K562 (cell line): ENCODE measurements around the gene CYB5R4. TPM values are rescaled to one million over a fixed set of nuclear protein-coding genes. Genes with fewer than 3 reads are reported as not detected.

Source experiments
- ATAC-seq: fragments of 200-7000 bp; cut with Tn5 transposase; 3 replicates; pipeline ENCODE4 v1.9.1; 2020; ENCODE audit warnings: moderate library complexity
- BruUV-seq: library from RNA; stranded (reverse); fragments of 400-500 nt; replicated peaks from 2 replicates; lab custom pipeline; 2021; lab: Mats Ljungman, UMichigan
- CTCF ChIA-PET: fragments of 300-600 bp; formaldehyde crosslinking; extraction: SDS; loops from one replicate; lab custom pipeline; 2021; ENCODE audit warnings: low intra/inter-chr PET ratio; lab: Yijun Ruan, JAX
- POLR2A ChIA-PET: fragments of 300-600, 350-650 bp; sonication (Branson Sonifier 250); formaldehyde crosslinking; extraction: SDS; loops from one replicate; lab custom pipeline; 2021; ENCODE audit warnings: antibody characterized with exemption, inconsistent platforms; lab: Yijun Ruan, JAX
- DNase-seq, 4 experiments: peaks; one replicate each; pipeline versions ENCODE4 v3.0.0 to v3.0.0-alpha.2; 2011 to 2018; ENCODE audit warnings: low spot score in 3 of 4, mixed read lengths in 3 of 4; ENCODE audit errors: extremely low read depth in 1 of 4
- FAIRE-seq: peaks from 2 replicates; lab custom pipeline; 2011; peaks lifted over from hg19 to GRCh38; lab: Jason Lieb, UNC
- H2AFZ ChIP-seq: 2 replicates; pipeline ENCODE4 v1.6.0; 2011; ENCODE audit warnings: low read depth, low read length, control low read depth, inconsistent platforms
- H3K27ac ChIP-seq: fragments of 200-600 bp; 3 replicates; pipeline ENCODE4 v1.8.0; 2011; ENCODE audit warnings: low read depth, mild to moderate bottlenecking, control low read depth, inconsistent platforms, low read length, moderate library complexity, mixed read lengths; ENCODE audit errors: extremely low read depth
- H3K27me3 ChIP-seq, 2 experiments: fragments of 300-600 bp in 1 of 2; 2 replicates in 1 of 2; 3 replicates in 1 of 2; pipeline versions ENCODE4 v1.6.0 to v1.8.0; 2011; ENCODE audit warnings: inconsistent platforms in 2 of 2, low read length in 2 of 2, mild to moderate bottlenecking in 1 of 2, mixed read lengths in 1 of 2, moderate library complexity in 1 of 2; ENCODE audit not compliant: control insufficient read depth in 2 of 2, insufficient read depth in 2 of 2
- H3K36me3 ChIP-seq: fragments of 300-600 bp; 3 replicates; pipeline ENCODE4 v1.8.0; 2011; ENCODE audit warnings: mild to moderate bottlenecking, low read length, inconsistent platforms; ENCODE audit not compliant: control insufficient read depth, insufficient read depth
- H3K4me1 ChIP-seq, 2 experiments: fragments of 200-600 bp in 1 of 2; replicated peaks in 1 of 2; 2 replicates in 1 of 2; 3 replicates in 1 of 2; pipeline versions ENCODE4 v1.5.1 to v1.8.0; 2011; ENCODE audit warnings: inconsistent platforms in 2 of 2, low read length in 2 of 2, mild to moderate bottlenecking in 1 of 2, mixed read lengths in 1 of 2, moderate library complexity in 1 of 2; ENCODE audit not compliant: control insufficient read depth in 2 of 2, insufficient read depth in 2 of 2
- H3K4me2 ChIP-seq: 2 replicates; pipeline ENCODE4 v1.6.1; 2011; ENCODE audit warnings: low read length, control low read depth, inconsistent platforms, mixed read lengths; ENCODE audit not compliant: insufficient read depth
- H3K4me3 ChIP-seq: fragments of 200-600 bp; sonication (generic), shearing (Covaris generic); 2 replicates; pipeline ENCODE4 v1.5.1; 2016; ENCODE audit warnings: control low read depth, inconsistent platforms
- H3K79me2 ChIP-seq: fragments of 200-600 bp; 3 replicates; pipeline ENCODE4 v1.8.0; 2011; ENCODE audit warnings: low read length, inconsistent platforms; ENCODE audit not compliant: control insufficient read depth, insufficient read depth
- H3K9ac ChIP-seq, 2 experiments: 2 replicates each; pipeline versions ENCODE4 v1.6.0 to v1.6.1; 2011; ENCODE audit warnings: low read depth in 2 of 2, low read length in 2 of 2, control low read depth in 1 of 2, inconsistent platforms in 1 of 2, mild to moderate bottlenecking in 1 of 2, mixed read lengths in 1 of 2; ENCODE audit not compliant: insufficient read depth in 1 of 2
- H3K9me1 ChIP-seq: one replicate; pipeline ENCODE4 v1.6.0; 2011; ENCODE audit warnings: inconsistent platforms, mild to moderate bottlenecking, low read length, moderate library complexity; ENCODE audit not compliant: control insufficient read depth, insufficient read depth
- H3K9me3 ChIP-seq: replicated peaks from 2 replicates; pipeline ENCODE4 v1.5.1; 2011; ENCODE audit warnings: low read depth, low read length, inconsistent platforms; ENCODE audit not compliant: control insufficient read depth, insufficient read depth
- H4K20me1 ChIP-seq: replicated peaks from 2 replicates; pipeline ENCODE4 v1.6.1; 2011; ENCODE audit warnings: low read length, inconsistent platforms, mixed read lengths; ENCODE audit not compliant: control insufficient read depth, insufficient read depth
- RAD21 ChIP-seq, 2 experiments: fragments of 250-450 bp in 1 of 2; fragments of 450-650 bp in 1 of 2; sonication (Bioruptor Pico) in 1 of 2; formaldehyde crosslinking in 1 of 2; IDR thresholded peaks in 1 of 2; conservative IDR thresholded peaks in 1 of 2; 2 replicates each; pipeline versions ENCODE4 v1.4.0 to v1.8.0; 2020 to 2022; ENCODE audit warnings: mild to moderate bottlenecking in 2 of 2, moderate library complexity in 1 of 2
- WGBS: fragments of 100-300 bp; shearing (Covaris generic); methylation state at CpG from one replicate; pipeline ENCODE4 v1.1.6; 2016; ENCODE audit warnings: low coverage, mixed read lengths; ENCODE audit not compliant: insufficient coverage; ENCODE audit errors: missing lambda C conversion rate; 5-methylcytosine and 5-hydroxymethylcytosine counted together
- in situ Hi-C: fragments of 300-500 bp; cut with MboI; formaldehyde crosslinking; loops from 4 replicates; pipeline ENCODE4 v1.15.0; 2018; ENCODE audit warnings: inconsistent platforms, mixed read lengths
- intact Hi-C: fragments of 100-400 bp; cut with micrococcal nuclease; formaldehyde crosslinking; loops from 2 replicates; pipeline ENCODE4 v1.14.2; 2022
- polyA plus RNA-seq, 8 experiments: library from polyadenylated mRNA; depleted of rRNA in 4 of 8; stranded (reverse) in 5 of 8; unstranded in 3 of 8; fragments of >200 nt; fragmentation: Nextera tagmentation in 2 of 8; fragmentation: Illumina TruSeq in 1 of 8; extraction: Ambion mirVana in 2 of 8; extraction: Trizol in 1 of 8; gene quantifications; 2 replicates each; pipeline versions ENCODE4 v1.2.1 to v1.2.3, GENCODE V29; 2011 to 2014; ENCODE audit warnings: inconsistent platforms in 1 of 8, missing spikeins in 1 of 8
- total RNA-seq, 7 experiments: library from RNA; depleted of rRNA in 6 of 7; stranded (reverse); fragments of >200 nt in 6 of 7; fragmentation: Illumina TruSeq in 2 of 7; extraction: Trizol in 2 of 7; gene quantifications; 2 replicates each; pipeline versions ENCODE4 v1.2.1 to v1.2.3, GENCODE V29; 2011 to 2021; ENCODE audit warnings: low replicate concordance in 1 of 7
- TF ChIP-seq, protein P1 (sequence below), 3 experiments: IDR thresholded peaks in 2 of 3; conservative IDR thresholded peaks in 1 of 3; 2 replicates each; pipeline ENCODE4 v1.5.1; 2011 to 2012; ENCODE audit warnings: low read length in 3 of 3, mild to moderate bottlenecking in 3 of 3, control low read depth in 2 of 3, improper control_type of control experiment in 1 of 3, inconsistent platforms in 1 of 3, low read depth in 1 of 3, mixed read lengths in 1 of 3, moderate library complexity in 1 of 3; ENCODE audit not compliant: insufficient read depth in 2 of 3
- TF ChIP-seq, protein P2 (sequence below): sonication (generic); formaldehyde crosslinking; IDR thresholded peaks from 2 replicates; pipeline ENCODE4 v1.8.1; 2023; ENCODE audit warnings: missing genetic modification reagents, mild to moderate bottlenecking, borderline replicate concordance

Gene CYB5R4
- total and polyA plus RNA-seq, 9 of the 15 experiments (the other 6 are each of a cell fraction or from before 2014, with no cell fraction given) = 5.9 to 23.1 (median 19.0) TPM

GRCh38 chr6:83921315-83921714, 61.8 kb downstream of the CYB5R4 start:
- peaks cover 11% of the 10 kb centered on the region; the same call in 2 of the 3 replicates for H3K36me3 ChIP-seq
- H3K79me2 ChIP-seq = no peaks in the 10 kb centered on the region
- no peak overlapping the region for H3K9ac ChIP-seq
- ATAC-seq = peak; percentile 84
- peak; percentile 52 for FAIRE-seq
- H4K20me1 ChIP-seq = no peaks in the 10 kb centered on the region
- CTCF ChIA-PET = no interaction called here
- no peaks in the 10 kb centered on the region for H3K9me1 ChIP-seq
- no peaks in the 10 kb centered on the region for H3K9me3 ChIP-seq
- no peaks in the 10 kb centered on the region for H3K27me3 ChIP-seq
- H2AFZ ChIP-seq = no peak overlapping the region
- H3K4me1 ChIP-seq = no peaks in the 10 kb centered on the region
- H3K4me3 ChIP-seq = no peak overlapping the region
- TF ChIP-seq RAD21 (CRISPR knock-in tag; conservative IDR thresholded peaks at IDR 0.05 in 1 of 2, IDR thresholded peaks at IDR 0.05 in 1 of 2) = peak in 1 of 2 experiments; percentile 43; a peak in 2 of 4 replicates
- TF ChIP-seq, protein P1, sequence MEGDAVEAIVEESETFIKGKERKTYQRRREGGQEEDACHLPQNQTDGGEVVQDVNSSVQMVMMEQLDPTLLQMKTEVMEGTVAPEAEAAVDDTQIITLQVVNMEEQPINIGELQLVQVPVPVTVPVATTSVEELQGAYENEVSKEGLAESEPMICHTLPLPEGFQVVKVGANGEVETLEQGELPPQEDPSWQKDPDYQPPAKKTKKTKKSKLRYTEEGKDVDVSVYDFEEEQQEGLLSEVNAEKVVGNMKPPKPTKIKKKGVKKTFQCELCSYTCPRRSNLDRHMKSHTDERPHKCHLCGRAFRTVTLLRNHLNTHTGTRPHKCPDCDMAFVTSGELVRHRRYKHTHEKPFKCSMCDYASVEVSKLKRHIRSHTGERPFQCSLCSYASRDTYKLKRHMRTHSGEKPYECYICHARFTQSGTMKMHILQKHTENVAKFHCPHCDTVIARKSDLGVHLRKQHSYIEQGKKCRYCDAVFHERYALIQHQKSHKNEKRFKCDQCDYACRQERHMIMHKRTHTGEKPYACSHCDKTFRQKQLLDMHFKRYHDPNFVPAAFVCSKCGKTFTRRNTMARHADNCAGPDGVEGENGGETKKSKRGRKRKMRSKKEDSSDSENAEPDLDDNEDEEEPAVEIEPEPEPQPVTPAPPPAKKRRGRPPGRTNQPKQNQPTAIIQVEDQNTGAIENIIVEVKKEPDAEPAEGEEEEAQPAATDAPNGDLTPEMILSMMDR (IDR thresholded peaks at IDR 0.05 in 2 of 3, conservative IDR thresholded peaks at IDR 0.05 in 1 of 3; ENCODE audit: insufficient read depth in 2 of 3, low read depth in 1 of 3, low read length in 3 of 3) = peak; percentile 16 to 26 (median 16); a peak in 3 of 6 replicates
- TF ChIP-seq, protein P2, sequence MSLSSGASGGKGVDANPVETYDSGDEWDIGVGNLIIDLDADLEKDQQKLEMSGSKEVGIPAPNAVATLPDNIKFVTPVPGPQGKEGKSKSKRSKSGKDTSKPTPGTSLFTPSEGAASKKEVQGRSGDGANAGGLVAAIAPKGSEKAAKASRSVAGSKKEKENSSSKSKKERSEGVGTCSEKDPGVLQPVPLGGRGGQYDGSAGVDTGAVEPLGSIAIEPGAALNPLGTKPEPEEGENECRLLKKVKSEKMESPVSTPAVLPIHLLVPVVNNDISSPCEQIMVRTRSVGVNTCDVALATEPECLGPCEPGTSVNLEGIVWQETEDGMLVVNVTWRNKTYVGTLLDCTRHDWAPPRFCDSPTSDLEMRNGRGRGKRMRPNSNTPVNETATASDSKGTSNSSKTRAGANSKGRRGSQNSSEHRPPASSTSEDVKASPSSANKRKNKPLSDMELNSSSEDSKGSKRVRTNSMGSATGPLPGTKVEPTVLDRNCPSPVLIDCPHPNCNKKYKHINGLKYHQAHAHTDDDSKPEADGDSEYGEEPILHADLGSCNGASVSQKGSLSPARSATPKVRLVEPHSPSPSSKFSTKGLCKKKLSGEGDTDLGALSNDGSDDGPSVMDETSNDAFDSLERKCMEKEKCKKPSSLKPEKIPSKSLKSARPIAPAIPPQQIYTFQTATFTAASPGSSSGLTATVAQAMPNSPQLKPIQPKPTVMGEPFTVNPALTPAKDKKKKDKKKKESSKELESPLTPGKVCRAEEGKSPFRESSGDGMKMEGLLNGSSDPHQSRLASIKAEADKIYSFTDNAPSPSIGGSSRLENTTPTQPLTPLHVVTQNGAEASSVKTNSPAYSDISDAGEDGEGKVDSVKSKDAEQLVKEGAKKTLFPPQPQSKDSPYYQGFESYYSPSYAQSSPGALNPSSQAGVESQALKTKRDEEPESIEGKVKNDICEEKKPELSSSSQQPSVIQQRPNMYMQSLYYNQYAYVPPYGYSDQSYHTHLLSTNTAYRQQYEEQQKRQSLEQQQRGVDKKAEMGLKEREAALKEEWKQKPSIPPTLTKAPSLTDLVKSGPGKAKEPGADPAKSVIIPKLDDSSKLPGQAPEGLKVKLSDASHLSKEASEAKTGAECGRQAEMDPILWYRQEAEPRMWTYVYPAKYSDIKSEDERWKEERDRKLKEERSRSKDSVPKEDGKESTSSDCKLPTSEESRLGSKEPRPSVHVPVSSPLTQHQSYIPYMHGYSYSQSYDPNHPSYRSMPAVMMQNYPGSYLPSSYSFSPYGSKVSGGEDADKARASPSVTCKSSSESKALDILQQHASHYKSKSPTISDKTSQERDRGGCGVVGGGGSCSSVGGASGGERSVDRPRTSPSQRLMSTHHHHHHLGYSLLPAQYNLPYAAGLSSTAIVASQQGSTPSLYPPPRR = no peak
- TF ChIP-seq, all 486 proteins: peak for 2
- no peak overlapping the region for H3K27ac ChIP-seq
- POLR2A ChIA-PET = no interaction called here
- BruUV-seq = no TSS peak
- intact Hi-C loops (no loop called here), in situ Hi-C loops (no loop called here)
- peak in 3 of 4 experiments; percentile 13 to 45 (median 17) for DNase-seq
- 64% methylated on average over 5 of the region's 5 CpGs for WGBS
- H3K4me2 ChIP-seq = no peak overlapping the region
